ENCODE results near the gene MYO5A.
A peak's percentile ranks its signal among the peaks of the same experiment; 100 is the strongest.
"Not testable (repeated sequence)": the region's sequence is repeated elsewhere in the genome, so short reads cannot be mapped to it uniquely, and the experiment has no call there.

The MYO5A gene

GRCh38 chr15:52566889-52567288, 38.2 kb upstream of the MYO5A start:
- no peak for DNase-seq (ENCODE audit: low spot score)
- TF ChIP-seq, protein P1, sequence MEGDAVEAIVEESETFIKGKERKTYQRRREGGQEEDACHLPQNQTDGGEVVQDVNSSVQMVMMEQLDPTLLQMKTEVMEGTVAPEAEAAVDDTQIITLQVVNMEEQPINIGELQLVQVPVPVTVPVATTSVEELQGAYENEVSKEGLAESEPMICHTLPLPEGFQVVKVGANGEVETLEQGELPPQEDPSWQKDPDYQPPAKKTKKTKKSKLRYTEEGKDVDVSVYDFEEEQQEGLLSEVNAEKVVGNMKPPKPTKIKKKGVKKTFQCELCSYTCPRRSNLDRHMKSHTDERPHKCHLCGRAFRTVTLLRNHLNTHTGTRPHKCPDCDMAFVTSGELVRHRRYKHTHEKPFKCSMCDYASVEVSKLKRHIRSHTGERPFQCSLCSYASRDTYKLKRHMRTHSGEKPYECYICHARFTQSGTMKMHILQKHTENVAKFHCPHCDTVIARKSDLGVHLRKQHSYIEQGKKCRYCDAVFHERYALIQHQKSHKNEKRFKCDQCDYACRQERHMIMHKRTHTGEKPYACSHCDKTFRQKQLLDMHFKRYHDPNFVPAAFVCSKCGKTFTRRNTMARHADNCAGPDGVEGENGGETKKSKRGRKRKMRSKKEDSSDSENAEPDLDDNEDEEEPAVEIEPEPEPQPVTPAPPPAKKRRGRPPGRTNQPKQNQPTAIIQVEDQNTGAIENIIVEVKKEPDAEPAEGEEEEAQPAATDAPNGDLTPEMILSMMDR (IDR thresholded peaks at IDR 0.05; ENCODE audit: borderline replicate concordance, control extremely low read depth, extremely low read depth, insufficient read depth, missing control alignments) = no peak
- in situ Hi-C loops (cut with MboI; ENCODE audit: low sequenced_read_pairs, unreplicated experiment) = no loop called here

GRCh38 chr15:52565417-52566358, 37.0 kb upstream of the MYO5A start:
- in situ Hi-C loops (cut with MboI; ENCODE audit: low sequenced_read_pairs, unreplicated experiment) = not testable (repeated sequence)
- peak; percentile 55 for DNase-seq (ENCODE audit: low spot score)

- DNase-seq (ENCODE audit: low spot score) = no peak
- TF ChIP-seq, protein P1 (IDR thresholded peaks at IDR 0.05; ENCODE audit: borderline replicate concordance, control extremely low read depth, extremely low read depth, insufficient read depth, missing control alignments) = no peak
- in situ Hi-C loops (cut with MboI; ENCODE audit: low sequenced_read_pairs, unreplicated experiment) = no loop called here
Measured at GRCh38 chr15:52563501-52564060, 34.9 kb upstream of the MYO5A start.

- in situ Hi-C loops (cut with MboI; ENCODE audit: low sequenced_read_pairs, unreplicated experiment) = no loop called here
- TF ChIP-seq, protein P1 (IDR thresholded peaks at IDR 0.05; ENCODE audit: borderline replicate concordance, control extremely low read depth, extremely low read depth, insufficient read depth, missing control alignments) = no peak
- DNase-seq (ENCODE audit: low spot score) = no peak
Measured at GRCh38 chr15:52559575-52559974, 30.9 kb upstream of the MYO5A start.

DNA sequence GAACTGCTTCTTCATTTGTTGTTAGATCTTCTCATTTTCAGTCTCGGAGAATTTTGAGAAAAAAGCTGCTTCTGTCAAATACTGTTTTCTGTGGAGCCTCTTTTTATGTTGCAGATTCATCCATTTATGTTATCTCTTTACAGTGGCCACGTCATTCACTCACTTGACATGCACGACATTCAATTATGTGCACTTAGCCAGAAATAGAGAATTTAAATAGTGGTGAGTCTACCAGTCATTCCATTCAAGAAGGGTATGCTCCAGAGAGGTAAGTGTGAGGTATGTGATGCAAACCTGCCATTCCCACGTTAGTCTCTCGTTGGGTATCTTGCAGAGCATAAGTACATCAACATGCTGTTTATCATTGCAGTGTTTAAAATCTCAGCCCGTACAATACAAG, 30.3 kb upstream of the MYO5A start:
- in situ Hi-C loops (cut with MboI; ENCODE audit: low sequenced_read_pairs, unreplicated experiment) = no loop called here
- TF ChIP-seq, protein P1 (IDR thresholded peaks at IDR 0.05; ENCODE audit: borderline replicate concordance, control extremely low read depth, extremely low read depth, insufficient read depth, missing control alignments) = no peak
- no peak for DNase-seq (ENCODE audit: low spot score)

DNA sequence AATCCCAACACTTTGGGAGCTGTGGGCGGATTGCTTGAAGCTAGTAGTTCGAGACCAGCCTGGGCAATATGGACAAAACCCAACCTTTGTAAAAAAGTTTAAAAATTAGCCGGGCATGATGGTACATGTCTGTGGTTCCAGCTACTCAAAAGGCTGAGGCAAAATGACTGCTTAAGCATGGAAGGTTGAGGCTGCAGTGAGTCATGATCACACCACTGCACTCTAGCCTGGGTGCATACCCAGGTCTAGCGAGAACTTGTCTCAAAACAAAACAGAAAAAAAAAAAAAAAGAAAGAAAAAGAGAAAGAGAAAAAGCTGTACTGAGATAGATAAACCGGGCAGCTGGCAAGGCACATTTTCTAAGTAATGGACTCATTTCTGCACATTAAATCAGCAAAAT, 29.5 kb upstream of the MYO5A start:
- TF ChIP-seq, protein P1 (IDR thresholded peaks at IDR 0.05; ENCODE audit: borderline replicate concordance, control extremely low read depth, extremely low read depth, insufficient read depth, missing control alignments) = no peak
- in situ Hi-C loops (cut with MboI; ENCODE audit: low sequenced_read_pairs, unreplicated experiment) = no loop called here
- DNase-seq (ENCODE audit: low spot score) = no peak

DNA sequence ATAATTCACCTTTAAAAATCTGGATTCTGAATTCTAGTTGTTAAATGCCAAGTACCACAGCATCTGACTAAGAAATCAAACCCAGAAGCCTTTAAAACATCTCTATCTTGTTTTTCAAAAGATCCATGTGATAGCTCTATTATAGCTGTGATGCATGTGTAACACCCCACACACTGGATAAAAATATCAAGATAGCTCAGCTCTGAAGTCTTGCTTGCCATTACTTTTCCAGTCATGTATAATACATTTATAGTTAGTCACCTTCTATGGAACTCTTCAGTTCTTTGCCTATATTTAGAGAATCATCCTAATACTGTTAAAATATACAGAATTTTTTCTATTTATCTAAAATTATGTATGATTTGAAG, 28.6 kb upstream of the MYO5A start:
- DNase-seq (ENCODE audit: low spot score) = no peak
- in situ Hi-C loops (cut with MboI; ENCODE audit: low sequenced_read_pairs, unreplicated experiment) = no loop called here
- TF ChIP-seq, protein P1 (IDR thresholded peaks at IDR 0.05; ENCODE audit: borderline replicate concordance, control extremely low read depth, extremely low read depth, insufficient read depth, missing control alignments) = no peak
